SIG-M5 (cell line): ENCODE data around the gene IRF2BP2.
"Not testable (repeated sequence)": the region's sequence is repeated elsewhere in the genome, so short reads cannot be mapped to it uniquely, and the experiment has no call there.

ENCODE experiments used
- DNase-seq: peaks from one replicate; lab custom pipeline; 2025; lab: John Stamatoyannopoulos, UW

Gene IRF2BP2

DNA sequence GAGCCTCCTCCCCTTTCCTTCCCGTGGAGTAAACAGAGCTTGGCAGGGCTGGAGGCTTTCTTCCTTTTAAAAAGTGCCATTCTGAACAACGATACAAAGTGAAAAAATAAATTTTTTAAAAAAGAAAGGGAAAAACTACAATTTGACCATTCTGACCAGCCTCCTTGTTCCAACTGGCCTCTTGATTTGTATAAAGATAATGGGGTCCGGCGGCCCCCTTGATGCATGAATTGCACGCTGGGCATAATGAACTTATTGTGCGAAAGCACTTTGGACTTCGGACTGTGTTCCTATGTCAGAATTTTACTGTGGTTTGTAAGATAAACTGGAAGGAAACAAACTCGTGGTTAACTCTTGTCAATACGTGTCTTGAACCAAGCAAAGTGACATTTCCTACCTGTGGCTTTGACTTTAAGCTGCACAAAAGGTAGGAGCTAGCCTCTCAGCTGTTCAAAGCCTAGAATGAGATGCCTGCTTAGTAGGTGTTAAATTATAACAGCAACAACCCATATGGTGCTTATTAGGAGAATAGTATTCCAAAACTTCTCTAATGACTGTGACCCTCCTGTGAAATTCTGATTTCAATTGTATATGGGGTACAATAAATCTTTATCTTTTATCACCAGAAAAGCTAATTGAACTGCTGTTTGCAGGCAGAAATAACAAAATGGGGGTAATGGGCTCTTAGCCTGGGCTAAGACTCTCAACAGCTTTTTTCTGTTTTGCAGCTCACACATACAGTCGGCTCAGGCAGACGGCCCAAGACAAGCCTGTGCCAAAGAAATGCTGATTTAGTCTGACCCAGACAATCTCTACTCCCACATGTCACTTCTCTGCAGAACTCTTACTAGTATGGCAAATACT lies 9.3 kb downstream of the IRF2BP2 start:
- no peak for DNase-seq

DNA sequence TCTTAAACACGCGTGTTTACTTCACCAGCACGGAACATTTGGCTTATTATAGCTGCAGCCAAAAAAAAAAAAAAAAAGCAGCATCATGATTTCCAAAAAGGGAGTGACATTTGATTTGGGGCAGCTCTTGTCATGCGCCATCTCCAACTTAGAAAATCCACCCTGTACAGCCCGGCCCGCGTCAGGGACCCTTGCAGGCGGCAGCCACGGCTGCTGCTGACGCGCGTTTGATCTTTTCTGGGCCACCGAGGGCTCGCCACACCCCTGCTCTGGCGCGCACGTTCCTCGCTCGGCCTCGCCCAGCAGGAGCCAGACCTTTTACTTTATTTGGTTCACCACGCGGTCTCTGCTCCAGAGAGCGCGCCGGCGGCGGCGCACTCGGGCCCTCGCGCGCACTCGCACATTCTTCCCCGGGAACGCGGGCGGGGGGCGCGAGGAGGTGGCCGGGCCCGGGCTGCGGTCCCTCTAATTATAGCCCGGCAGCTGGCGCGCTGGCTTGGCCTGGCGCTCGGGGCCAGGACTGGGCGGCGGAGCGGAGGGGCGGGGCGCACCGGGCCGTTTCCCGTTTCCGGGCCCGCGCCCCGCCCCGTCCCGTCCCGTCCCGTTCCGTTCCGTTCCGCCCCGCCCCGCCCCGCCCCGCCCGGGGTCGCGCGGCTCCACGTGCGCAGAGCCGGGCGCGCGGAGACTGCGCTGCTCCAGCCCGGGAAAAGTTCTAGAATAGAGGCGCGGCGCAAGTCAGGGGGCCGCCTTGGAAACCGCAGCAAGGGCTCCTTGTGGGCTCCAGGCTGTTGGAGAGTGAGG lies 10.2 kb downstream of the IRF2BP2 start:
- DNase-seq = peak; percentile 85

DNA sequence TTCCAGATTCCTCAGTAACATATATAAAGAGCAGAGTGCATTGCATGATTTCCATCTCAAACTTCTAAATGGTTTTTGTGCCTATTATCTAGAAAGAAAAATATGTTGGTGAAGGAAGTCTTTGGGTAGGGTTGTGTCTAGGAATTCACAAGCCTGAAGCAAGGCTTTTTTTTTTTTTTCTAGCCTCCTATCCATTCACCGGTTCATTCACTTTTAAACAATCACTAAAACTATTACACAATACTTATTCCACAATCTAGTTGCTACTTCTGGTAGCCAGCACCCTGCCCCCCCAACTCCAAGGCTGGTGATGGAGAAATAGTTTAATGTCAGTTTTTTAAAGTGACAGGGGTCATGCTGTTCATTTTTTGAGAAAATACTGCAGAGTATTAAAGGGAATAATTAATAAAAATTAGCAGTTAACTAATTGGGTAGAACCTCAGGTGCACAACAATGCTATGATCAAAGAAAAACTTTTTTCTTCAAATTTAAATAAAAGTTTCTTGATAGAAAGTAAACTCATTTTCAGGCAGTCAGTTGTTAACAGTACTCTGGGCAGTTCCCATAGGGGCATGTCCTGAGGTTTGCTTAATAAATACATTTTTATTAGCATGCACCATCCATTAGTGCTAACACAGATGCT lies 10.9 kb downstream of the IRF2BP2 start:
- DNase-seq = peak; percentile 52

DNA sequence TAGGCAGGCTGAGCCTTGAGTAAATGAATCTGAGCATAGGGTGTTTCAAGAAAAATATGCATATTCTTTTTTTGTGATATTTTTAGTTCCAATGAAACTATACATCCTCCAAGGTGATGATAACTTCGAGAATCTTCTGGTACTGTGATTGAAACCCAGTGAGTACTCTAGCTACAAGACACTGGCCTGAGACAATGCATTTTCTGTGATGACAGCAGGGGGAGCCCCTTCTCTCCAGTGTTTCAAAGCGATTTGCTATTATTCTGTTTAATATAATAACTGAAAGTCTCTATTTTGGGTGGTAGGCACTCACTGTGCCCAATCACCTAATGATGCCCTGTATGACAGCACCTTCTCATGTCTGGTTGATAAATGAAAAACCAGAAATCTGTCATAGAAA lies 12.1 kb downstream of the IRF2BP2 start:
- no peak for DNase-seq

DNA sequence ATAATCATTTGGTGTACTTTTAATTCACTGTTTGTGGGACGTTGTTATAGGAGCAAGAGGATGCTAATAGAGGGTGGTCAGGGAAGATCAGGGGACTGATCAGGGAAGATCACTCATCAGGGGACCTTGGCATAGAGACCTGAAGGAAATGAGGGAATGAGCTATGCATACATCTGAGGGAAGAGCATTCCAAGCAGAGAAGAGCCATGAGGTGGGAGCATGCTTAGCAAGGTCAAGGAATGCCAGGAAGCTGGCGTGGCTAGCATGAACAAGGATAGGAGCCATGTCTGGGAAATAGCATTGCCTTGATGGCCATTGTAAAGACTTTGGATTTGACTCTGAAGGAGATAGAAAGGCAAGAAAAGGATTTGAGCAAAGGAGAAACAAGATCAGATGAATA lies 14.1 kb downstream of the IRF2BP2 start:
- no peak for DNase-seq

DNA sequence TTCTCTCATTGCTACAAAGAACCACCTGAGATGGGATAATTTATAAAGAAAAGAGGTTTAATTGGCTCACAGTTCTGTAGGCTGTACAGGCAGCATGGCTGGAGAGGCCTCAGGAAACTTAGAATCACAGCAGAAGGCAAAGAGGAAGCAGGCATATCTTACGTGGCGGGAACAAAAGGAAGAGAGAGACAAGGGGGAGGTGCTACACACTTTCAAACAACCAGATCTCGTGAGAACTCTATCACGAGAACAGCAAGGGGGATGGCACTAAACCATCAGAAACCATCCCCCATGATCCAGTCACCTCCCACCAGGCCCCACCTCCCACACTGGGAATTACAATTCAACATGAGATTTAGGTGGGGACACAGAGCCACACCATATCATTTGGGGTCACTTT lies 15.4 kb downstream of the IRF2BP2 start:
- DNase-seq = not testable (repeated sequence)

DNA sequence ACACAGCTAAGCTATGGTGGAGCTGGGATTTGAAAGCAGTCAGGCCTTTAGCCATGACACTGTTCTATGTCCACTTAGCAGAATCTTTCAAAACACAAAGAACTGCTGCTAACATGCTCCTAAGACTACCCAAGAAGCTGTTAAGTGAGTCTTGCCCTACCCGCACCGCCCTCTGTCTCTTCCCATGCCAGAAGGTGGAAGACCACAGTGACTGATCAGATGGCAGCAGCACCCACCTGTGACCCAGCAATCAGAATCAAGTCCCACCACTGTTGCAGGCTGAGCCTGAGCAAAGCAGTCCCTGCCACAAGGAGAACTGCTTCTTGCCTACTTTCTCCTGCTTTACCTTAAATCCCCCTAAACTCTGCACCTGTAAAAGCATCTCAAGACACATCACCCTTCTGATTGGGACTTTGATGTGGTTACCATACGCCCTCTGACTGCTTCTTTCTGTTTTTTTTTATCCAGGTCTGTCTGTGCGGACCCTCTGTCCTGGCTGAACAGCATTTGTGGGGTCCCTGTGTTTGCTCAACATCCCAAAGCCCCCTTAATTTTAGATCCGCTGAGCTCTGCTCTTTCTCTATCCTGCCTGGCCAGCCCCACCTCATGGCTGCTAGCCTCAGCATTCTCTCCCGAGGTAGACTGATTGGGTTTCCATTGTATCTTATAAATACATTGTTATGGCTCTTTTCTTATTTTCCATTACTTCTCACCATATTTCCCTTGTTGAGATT lies 16.0 kb downstream of the IRF2BP2 start:
- no peak for DNase-seq

DNA sequence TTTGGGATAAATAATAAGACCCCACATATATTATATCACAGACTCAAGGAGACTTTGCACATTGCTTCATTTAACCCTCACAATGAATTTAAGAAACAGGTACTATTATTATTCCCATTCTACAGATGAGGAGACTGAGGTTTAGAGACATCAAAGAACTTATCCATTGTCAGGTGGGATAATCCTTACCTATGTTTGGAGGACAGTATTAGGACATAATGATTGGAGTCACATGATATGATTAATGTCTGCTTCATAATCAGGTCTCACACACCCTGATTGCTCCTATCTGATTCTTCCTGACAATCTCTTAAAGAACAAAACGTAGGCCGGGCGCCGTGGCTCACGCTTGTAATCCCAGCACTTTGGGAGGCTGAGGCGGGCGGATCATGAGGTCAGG lies 16.9 kb downstream of the IRF2BP2 start:
- no peak for DNase-seq

DNA sequence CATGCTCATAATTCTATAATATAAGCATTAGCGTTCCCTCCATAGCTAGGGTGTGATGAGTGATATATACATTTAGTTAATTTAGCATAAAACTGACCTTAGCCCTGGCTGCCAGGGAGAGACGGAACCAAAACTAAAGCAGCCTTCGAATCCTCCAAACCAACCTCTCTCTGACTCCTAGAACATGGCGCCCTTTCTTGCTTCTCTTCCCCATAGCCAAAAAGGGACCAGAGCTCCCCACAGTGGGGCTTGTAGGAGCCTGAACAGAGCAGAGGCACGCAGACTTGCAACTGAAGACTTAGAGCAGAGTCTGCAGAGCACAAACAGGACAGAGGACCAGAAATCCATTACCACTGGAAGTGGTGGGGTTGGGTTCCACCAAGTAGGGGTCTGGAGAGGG lies 17.7 kb downstream of the IRF2BP2 start:
- DNase-seq = no peak

DNA sequence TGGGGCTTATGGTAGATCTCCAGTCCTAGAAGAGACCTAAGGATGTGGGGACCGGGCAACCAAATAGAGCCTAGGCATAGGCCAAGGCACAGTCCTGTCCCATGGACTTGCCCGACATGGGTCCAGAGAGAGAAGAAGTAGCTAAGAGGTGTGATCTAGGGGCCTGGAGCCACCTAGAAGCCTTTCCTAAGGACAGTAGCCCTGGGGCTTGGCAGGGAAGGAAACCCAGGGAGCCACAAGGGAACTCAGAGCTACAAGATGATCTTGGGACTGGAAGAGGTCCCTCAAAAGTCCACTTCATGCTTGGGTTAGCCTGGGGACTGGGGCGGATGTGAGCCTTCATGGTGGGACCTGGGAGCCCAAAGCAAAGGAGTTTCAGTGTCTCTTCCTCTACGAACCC lies 18.8 kb downstream of the IRF2BP2 start:
- no peak for DNase-seq

DNA sequence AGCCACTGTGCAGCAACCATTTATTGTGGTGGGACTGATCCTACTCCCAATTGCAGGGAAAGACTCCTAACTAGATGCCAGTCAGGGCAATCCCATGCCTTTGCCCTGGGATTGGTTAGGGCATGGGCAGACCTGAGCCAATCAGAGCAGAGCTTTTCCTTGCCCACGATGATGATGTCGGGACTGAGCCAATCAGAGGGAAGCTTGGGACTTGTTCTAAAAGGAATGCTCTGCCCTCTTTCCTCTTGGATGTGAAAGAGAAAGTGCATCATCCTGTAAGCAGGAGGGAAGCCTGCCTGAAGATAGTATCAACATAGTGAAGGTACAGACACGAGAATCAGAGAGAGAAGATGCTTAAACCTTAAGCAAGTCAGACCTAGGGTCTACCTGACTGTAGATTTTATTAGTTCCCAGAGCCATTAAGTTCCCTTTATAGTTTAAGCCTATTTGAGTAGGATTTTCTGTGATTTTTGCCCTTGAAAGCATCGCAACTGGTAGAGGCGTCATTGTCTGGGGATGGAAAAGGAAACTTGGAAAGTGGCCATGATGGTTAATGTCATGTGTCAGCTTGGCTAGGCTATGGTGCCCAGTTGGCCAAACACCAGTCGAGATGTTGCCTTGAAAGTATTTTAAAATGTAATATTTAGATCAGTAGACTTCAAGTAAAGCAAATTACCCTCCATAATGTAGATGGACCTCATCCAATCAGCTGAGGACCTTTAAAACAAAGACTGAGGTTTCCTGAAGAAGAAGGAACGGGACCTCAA lies 19.9 kb downstream of the IRF2BP2 start:
- DNase-seq = no peak

DNA sequence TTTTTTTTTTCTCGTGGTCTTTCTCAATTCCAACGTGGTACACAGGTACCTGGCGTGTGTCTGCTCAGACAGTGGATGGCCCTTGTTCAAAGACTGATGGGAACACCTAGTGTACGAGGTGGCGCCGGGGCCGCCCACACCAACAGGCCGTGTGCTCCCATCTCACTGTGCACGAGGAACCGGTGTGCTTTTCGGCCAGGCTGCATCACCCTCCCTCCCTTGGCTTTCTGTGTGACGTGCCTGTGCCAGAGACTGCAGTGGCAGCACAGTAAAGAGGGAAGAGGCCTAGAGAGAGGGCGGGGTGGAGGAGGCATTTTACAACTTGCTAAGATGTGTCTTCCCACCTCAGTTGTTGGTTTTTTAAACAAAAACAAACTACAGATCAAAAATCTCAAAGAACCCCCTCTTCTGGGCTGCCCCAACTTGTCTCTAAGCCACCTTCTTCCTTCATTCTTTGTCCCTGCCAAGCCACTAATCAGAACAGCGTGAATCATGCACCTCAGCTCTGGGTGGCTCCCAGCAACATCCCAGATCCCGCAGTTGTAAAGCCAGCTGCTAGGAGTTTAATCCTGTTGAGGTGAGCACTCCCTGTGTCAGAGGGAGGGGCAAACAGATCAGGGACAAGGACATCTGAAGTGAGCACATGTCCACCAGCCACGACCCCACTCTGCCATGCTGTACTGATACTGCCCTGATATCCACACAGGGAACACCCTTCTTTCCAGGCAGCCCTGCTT lies 20.7 kb downstream of the IRF2BP2 start:
- DNase-seq = no peak

DNA sequence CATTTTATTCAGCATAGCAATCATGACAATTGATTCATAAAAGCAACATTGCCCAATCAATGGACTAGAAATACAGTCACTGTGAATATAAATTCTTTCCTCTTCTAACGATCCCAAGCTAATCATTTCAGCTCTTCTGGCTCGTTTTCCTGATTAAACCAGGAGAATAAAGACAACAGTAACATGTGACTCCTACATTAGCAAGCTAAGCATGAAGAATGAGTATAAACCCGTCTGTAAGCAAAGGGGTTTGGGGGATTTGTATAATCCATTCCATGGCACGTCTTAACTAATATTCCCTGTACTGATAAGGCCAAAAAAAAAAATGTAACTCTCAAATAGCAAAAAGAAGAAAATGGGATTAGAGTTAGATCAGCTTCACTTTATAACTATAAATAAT lies 21.6 kb downstream of the IRF2BP2 start:
- no peak for DNase-seq

DNA sequence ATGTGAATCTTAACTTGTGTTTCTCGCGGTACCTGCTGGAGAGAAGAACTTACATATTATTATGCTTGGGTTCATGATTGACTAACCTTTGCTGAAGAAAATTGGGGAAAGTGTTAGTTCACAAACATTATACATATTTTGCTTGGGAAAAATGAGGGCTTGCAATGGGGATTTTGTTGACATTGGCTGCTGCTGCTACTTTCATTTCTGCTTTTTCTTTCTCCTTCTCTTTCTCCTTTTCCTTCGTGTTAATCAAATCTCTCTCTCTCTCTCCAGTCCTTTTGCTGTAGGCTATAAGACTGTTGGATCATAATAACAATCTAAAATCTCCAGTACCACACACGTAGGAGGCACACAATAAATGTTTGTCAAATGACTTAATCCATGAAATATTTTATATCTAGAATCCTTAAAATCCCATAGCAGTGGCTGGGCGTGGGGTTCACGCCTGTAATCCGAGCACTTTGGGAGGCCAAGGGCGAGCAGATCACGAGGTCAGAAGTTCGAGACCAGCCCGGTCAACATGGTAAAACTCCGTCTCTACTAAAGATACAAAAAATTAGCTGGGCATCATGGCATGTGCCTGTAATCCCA lies 23.0 kb downstream of the IRF2BP2 start:
- no peak for DNase-seq

DNA sequence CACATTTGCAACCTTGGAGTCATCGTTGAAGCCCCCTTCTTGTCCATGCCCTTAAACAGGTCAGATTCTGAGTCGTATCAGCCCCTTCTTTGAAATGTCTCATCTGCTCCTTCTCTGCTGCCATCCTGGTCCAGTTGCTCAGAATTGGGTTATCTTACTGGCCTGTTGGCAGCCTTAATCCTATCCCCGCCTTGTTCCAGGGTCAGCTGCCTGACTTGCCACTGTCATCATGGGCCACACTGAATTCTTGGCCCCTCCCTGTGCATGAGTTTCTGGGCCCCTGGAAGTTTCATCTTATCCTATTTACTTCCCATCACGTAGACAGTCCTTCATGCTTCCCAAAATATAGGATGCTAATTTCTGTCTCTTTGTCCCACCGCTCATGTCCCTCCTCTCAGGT lies 23.7 kb downstream of the IRF2BP2 start:
- DNase-seq = no peak

DNA sequence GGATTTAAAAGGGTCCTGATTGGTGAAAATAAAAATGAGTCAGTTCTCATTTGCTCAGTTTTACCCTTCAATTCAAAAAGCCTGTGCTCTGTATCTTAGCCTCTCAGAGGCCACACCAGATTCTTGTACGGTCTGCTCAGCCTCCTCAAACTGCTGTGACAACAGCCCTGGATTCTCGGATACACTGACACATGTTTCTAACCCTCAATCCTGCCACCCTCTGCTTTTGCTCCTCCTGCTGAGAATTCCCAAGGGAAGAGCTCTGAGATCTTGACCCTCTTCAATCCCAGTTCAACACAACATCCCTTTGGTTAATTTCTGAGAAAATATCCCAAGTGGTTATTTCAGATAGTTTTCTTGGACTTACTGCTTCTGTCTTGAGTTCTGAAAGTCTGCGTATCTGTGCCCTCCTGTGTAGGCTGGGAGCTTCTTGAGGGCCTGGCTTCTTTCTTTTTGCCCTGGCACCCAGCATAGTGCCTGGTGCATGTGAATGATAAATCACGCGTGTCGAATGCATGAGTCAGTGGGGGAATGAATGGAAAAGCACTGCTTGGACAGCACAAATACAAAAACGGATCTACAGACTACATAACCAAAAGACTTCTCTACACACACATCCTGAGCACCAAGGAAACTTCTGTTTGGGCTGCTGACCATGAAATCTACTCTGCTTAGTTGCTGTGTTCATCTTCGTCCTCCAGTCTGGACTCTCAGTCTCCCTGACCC lies 24.5 kb downstream of the IRF2BP2 start:
- no peak for DNase-seq

DNA sequence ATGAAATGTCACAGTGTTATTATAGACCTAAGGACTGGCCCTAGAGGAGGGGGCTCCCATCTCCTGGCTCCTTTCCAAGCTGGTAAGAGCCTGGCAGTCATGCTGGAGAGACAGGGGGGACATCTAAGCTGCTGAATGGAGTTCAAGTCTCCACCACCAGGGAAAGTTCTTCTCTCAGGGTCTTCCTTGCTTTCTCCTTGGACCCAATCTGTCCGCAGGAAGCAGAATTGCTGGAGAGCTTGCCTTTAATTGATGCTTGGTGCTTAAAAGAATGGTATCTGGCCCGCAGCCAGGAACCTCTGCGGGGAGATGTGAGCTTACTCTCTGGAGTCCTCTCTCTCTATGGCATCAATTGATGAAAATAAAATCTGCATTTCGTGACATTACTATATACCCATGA lies 25.1 kb downstream of the IRF2BP2 start:
- DNase-seq = no peak

DNA sequence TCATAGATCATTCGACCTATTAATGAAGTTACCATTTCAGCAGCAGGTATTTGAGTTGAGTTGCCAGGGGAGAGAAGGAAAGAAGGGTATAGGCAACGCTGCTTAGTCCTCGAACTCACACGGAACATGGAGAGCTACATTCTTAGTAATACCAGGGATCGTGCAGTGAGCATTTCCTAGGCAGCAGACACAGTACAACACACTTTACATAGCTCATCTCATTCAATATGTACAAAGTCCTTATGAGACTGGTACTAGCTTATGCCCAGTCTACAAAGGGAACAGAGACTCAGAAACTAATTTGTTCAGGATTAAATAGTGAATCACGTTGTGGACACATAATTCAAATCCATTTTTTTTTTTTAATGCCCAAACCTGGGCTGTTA lies 25.6 kb downstream of the IRF2BP2 start:
- DNase-seq = no peak

DNA sequence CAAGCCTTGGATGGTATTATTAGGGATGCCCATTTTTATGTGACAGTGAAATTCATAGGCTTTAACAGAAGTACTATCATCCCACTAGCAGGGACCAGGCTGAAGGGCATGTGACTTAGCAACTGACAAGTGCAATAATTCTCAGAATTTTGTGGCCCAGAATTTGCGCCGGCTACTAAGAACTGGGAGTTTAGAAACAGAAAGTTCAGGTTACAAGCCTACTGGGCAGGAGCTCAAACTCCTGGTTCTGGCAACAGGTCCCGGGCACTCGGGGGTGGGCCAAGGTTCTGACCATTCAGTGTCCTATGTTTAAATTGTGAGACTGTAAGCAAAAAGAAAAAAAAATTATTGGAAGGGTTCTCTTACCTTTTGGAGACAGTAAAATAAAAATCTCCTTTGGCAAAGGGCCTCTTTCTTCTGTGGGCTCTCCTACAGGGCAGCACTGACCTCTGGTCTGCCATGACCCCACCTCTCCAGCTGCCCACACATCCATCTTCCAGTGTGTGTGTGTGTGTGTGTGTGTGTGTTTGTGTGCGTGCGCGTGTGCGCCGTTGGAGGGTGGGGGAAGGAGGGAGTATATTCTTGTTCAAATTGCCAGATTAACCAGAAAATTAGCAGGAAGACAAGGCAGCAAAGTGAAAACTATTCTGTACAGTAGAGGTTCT lies 26.1 kb downstream of the IRF2BP2 start:
- no peak for DNase-seq
